A673 (cell line): ENCODE data around the gene POLR2M. TPM values are rescaled to one million over a fixed set of nuclear protein-coding genes. Genes with fewer than 3 reads are reported as not detected.
A peak's percentile ranks its signal among the peaks of the same experiment; 100 is the strongest.

Experiments
- BruUV-seq: library from RNA; stranded (reverse); fragments of 400-500 nt; replicated peaks from 2 replicates; lab custom pipeline; 2021; lab: Mats Ljungman, UMichigan
- CTCF ChIA-PET: fragments of 300-600 bp; sonication (Branson Sonifier 250); formaldehyde crosslinking; loops from one replicate; lab custom pipeline; 2022; ENCODE audit warnings: antibody characterized with exemption; lab: Charles Lee
- POLR2A ChIA-PET: fragments of 300-600 bp; sonication (Branson Sonifier 250); formaldehyde crosslinking; loops from one replicate; lab custom pipeline; 2022; ENCODE audit warnings: antibody characterized with exemption; ENCODE audit not compliant: low non-redundant PET; lab: Charles Lee
- DNase-seq: peaks from one replicate; pipeline ENCODE4 v3.0.0-alpha.2; 2015; ENCODE audit warnings: low spot score
- H3K27ac ChIP-seq: fragments of 200-600 bp; sonication (generic); 2 replicates; pipeline ENCODE4 v1.5.1; 2016; ENCODE audit warnings: mixed run types, low read depth, mild to moderate bottlenecking, mixed read lengths, antibody characterized with exemption, low read length; ENCODE audit not compliant: poor library complexity, severe bottlenecking
- H3K27me3 ChIP-seq: fragments of 200-600 bp; sonication (generic); replicated peaks from 2 replicates; pipeline ENCODE4 v1.6.1; 2017; ENCODE audit warnings: mixed run types, low read depth, mild to moderate bottlenecking, mixed read lengths, antibody characterized with exemption, low read length; ENCODE audit not compliant: insufficient read depth, poor library complexity
- H3K36me3 ChIP-seq: fragments of 200-600 bp; sonication (generic); 2 replicates; pipeline ENCODE4 v1.6.1; 2016; ENCODE audit warnings: mixed run types, mild to moderate bottlenecking, mixed read lengths, antibody characterized with exemption, low read length; ENCODE audit not compliant: insufficient read depth, poor library complexity, severe bottlenecking
- H3K4me1 ChIP-seq: fragments of 200-600 bp; sonication (generic); 2 replicates; pipeline ENCODE4 v1.6.1; 2017; ENCODE audit warnings: mixed run types, mild to moderate bottlenecking, mixed read lengths, antibody characterized with exemption, low read length; ENCODE audit not compliant: insufficient read depth, poor library complexity, severe bottlenecking
- H3K4me3 ChIP-seq: fragments of 200-600 bp; sonication (generic); 2 replicates; pipeline ENCODE4 v1.5.1; 2016; ENCODE audit warnings: low read depth, mixed run types, mild to moderate bottlenecking, mixed read lengths, low read length; ENCODE audit not compliant: poor library complexity, severe bottlenecking
- H3K9me3 ChIP-seq: fragments of 200-600 bp; sonication (generic); 2 replicates; pipeline ENCODE4 v1.6.1; 2016; ENCODE audit warnings: mixed run types, low read depth, mild to moderate bottlenecking, mixed read lengths, antibody characterized with exemption, low read length; ENCODE audit not compliant: poor library complexity, severe bottlenecking
- CTCF ChIP-seq: fragments of 300-800, 200-600 bp; sonication (generic); conservative IDR thresholded peaks from 2 replicates; pipeline ENCODE4 v1.5.1; 2017; ENCODE audit warnings: low read depth, mild to moderate bottlenecking, antibody characterized with exemption, low read length, moderate library complexity, mixed read lengths
- EZH2 ChIP-seq: fragments of 200-600 bp; sonication (generic); IDR thresholded peaks from 2 replicates; pipeline ENCODE4 v1.6.1; 2017; ENCODE audit warnings: borderline replicate concordance, low read depth, mild to moderate bottlenecking, mixed read lengths, antibody characterized with exemption, low read length; ENCODE audit not compliant: poor library complexity, severe bottlenecking
- intact Hi-C: fragments of 100-400 bp; cut with micrococcal nuclease; formaldehyde crosslinking; loops from one replicate; pipeline ENCODE4 v1.10.0; 2022; ENCODE audit not compliant: unreplicated experiment
- total RNA-seq: library from RNA; stranded (reverse); gene quantifications from 2 replicates; pipeline ENCODE4 v1.2.3, GENCODE V29; 2021

Gene POLR2M
- total RNA-seq, 1 experiment from 2014 or later, result 115 TPM

- CTCF ChIA-PET, result interaction anchor here (0.5 to 0.8 kb wide), 2 partner anchors 95 to 113 kb away, joined by 3 to 11 read pairs; no protein-coding TSS in a partner anchor
- peak; percentile 13 for DNase-seq
- intact Hi-C loops, result no loop called here
These were observed 45.9 kb downstream of the POLR2M start for GRCh38 chr15:57752436-57752835.

GRCh38 chr15:57752840-57753239, 46.3 kb downstream of the POLR2M start:
- Histone ChIP-seq H3K4me3 (no peak overlapping the region), H3K27me3 (no peaks in the 10 kb centered on the region), H3K4me1 (no peaks in the 10 kb centered on the region), H3K27ac (no peak overlapping the region), H3K9me3 (no peaks in the 10 kb centered on the region), H3K36me3 (no peaks in the 10 kb centered on the region)
- no TSS peak for BruUV-seq
- CTCF ChIA-PET, result interaction anchor here (0.5 kb wide), 1 partner anchor 94 kb away, joined by 11 read pairs; no protein-coding TSS in a partner anchor
- intact Hi-C loops, result no loop called here
- DNase-seq, result no peak
- TF ChIP-seq CTCF (no peak), EZH2 (no peak)
- POLR2A ChIA-PET, result no interaction called here

More at GRCh38 chr15:57752436-57752835, 45.9 kb downstream of the POLR2M start:
- Histone ChIP-seq H3K9me3 (no peaks in the 10 kb centered on the region), H3K27me3 (no peaks in the 10 kb centered on the region), H3K27ac (no peak overlapping the region), H3K4me1 (no peaks in the 10 kb centered on the region), H3K36me3 (no peaks in the 10 kb centered on the region), H3K4me3 (no peak overlapping the region)
- TF ChIP-seq EZH2, result no peak
- TF ChIP-seq CTCF, result peak; percentile 49
- POLR2A ChIA-PET, result no interaction called here
- BruUV-seq, result no TSS peak

- no TSS peak for BruUV-seq
- POLR2A ChIA-PET, result no interaction called here
- CTCF ChIA-PET, result no interaction called here
- Histone ChIP-seq H3K4me3 (no peak overlapping the region), H3K36me3 (no peaks in the 10 kb centered on the region), H3K9me3 (no peaks in the 10 kb centered on the region), H3K4me1 (no peaks in the 10 kb centered on the region), H3K27ac (no peak overlapping the region), H3K27me3 (no peaks in the 10 kb centered on the region)
- no peak for TF ChIP-seq CTCF
- intact Hi-C loops, result no loop called here
- no peak for DNase-seq
These were observed 50.0 kb downstream of the POLR2M start for GRCh38 chr15:57756466-57756865.
